T-helper 9 cell (primary cell): ENCODE measurements around the gene INPP5D.
"Not testable (repeated sequence)": the region's sequence is repeated elsewhere in the genome, so short reads cannot be mapped to it uniquely, and the experiment has no call there.

Experiments
- DNase-seq: peaks from one replicate; pipeline ENCODE4 v3.0.0-alpha.2; 2020

The INPP5D gene

DNA sequence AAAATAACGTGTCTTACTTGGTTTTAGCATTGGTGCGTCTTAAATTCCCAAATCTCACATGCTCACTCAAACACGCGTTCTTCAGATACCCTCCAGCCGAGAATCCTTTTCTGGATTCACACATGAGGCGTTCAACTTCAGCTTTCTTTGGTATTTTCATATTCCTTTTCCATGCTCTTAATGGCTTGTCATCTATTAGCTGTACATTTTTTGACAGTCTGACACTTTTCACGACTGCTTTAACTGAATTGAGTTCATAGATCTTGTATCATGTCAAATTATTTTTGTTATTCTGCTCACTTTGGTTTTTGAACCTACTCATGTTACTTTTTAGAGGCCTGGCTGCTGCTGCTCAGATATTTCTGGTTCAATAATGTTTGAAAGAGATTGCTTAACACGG, 59.0 kb downstream of the INPP5D start:
- DNase-seq = no peak

DNA sequence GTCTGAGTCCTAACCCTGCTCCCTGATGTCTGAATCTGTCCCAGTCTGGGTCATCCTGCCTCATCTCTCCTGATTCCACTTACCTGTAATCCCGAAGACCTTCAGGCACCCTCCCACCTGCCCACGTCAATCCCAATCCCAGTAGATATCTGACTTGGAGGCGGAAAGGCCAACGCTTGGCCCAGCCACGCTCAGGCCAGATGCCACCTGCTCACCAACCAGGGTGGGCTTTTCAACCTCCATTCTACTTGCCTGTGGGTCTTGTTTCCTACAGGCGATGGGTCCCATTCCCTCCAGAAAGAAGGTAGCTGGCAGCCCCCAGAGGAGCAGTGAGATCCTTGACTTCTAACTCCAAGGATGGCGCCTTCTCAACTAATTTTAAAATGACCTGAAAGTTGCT, 59.7 kb downstream of the INPP5D start:
- DNase-seq = no peak

DNA sequence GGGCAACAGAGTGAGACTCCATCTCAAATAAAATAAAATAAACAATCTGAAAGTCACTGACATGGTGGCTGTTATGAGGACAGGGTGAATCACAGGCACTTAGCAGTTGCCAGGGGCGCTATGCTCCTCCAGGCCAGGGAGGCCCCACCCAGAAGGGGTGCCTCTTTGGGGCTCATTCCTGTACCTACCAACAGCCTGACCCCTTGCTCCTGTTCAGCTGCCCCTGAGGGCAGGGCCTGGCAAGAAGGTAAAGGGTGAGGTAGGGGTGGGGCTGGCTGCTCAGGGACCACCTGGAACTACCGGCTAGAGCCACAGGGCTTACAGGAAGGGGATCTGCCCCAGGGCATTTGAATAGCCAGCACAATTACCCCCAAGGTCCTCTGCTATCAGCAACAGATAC, 60.3 kb downstream of the INPP5D start:
- no peak for DNase-seq

GRCh38 chr2:233121856-233122255, 61.7 kb downstream of the INPP5D start:
- no peak for DNase-seq

DNA sequence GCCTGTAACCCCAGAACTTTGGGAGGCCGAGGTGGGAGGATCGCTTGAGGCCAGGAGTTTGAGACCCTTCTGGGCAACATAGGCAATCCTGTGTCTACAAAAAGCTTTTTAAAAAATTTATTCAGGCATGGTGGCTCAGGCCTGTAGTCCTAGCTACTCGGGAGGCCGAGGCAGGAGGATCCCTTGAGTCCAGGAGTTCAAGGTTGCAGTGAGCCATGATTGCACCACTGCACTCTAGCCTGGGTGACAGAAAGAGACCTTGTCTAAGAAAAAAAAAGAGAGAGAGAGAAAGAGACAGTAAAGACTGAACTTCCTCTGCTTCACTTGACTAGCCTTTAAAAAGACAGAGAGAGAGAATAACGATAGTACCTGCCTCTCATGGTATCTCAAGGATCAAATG, 62.4 kb downstream of the INPP5D start:
- no peak for DNase-seq

- DNase-seq = not testable (repeated sequence)
Measured at GRCh38 chr2:233123576-233123975, 63.4 kb downstream of the INPP5D start.

GRCh38 chr2:233124421-233125080, 64.4 kb downstream of the INPP5D start:
- no peak for DNase-seq

GRCh38 chr2:233125455-233126065, 65.4 kb downstream of the INPP5D start:
- DNase-seq = no peak

DNA sequence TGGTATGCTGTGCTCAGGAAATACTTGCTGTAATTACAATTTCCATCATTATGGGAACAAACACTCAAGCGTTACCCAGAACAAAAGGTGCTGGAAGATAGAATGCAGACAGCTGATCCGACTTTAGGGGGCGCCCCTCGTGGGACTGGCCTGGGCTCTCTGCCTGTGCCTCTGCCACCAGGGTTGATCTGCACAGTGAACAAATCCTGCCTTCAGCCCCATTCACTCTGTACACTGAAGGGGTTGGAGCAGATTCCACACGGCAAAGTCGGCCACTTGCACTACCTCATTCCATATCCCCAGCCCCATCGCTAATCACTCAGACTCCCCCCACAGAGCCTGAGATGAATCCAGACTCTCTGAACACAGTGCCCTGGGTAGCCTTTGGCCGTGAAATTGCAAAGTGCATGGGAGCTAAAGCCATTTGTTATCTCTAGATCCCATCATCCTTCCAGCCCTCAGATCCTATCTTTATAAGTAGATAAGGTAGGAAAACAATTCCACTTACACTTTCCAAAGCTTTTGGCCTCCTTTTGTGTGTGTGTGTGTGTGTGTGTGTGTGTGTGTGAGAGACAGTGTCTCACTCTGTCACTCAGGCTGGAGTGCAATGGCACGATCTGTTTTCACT, 69.3 kb downstream of the INPP5D start:
- no peak for DNase-seq

DNA sequence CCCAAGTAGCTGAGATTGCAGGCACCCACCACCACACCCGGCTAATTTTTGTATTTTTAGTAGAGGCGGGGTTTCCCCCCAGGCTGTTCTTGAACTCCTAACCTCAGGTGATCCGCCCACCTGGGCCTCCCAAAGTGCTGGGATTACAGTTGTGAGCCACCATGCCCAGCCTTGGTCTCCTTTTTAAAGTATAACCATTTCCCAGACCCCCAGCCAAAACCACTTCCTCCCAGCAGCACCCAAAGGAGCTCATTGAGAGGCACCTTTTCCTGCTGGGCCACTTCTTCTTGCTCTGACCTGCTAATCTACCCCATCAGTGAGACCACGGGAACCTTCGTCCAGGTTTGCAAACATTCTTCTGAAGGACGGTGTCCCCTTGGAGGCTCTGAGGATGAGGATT, 69.9 kb downstream of the INPP5D start:
- DNase-seq = no peak

DNA sequence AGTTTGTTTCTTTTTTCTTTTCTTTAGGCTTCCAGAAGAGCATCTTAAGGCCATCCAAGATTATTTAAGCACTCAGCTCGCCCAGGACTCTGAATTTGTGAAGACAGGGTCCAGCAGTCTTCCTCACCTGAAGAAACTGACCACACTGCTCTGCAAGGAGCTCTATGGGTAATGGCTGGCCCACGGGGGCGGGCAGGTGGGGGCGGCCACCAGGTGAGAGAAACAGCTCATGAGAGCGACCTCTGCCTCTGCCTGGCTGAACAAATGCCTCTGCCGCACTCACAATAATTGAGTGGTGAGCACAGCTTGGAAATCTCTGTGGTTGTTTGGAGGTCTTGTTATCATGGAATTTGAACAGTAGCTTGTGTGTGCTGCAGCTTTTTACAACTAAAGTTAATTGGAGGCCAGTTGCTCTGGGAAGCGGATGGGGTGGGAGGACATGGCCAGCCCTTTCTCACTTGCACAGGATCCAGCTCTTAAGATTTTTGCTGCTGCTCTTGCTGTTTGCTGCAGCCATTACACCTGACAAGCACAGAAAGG, 70.4 kb downstream of the INPP5D start:
- no peak for DNase-seq

GRCh38 chr2:233131936-233132720, 72.0 kb downstream of the INPP5D start:
- DNase-seq = no peak

DNA sequence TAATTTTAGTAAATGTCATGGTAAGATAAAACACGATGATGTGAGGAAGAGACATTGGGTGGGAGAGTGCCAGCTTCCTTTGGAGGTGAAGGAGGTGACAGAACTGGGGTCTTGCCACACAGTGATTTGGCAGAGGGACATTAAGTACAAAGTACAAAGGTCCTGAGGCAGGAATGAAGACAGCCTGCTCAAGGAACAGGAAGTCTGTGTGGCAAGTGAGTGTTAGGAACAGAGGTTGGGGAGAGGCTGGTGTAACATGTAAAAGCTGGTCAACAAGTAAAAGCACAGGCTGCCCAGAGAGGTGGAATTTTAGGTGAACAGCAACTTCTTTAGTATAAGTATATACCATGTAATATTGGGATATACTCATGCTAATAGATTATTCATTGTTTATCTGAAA, 73.1 kb downstream of the INPP5D start:
- DNase-seq = no peak

- DNase-seq = no peak
Measured at GRCh38 chr2:233135421-233135820, 75.3 kb downstream of the INPP5D start.

GRCh38 chr2:233137040-233137439, 76.9 kb downstream of the INPP5D start:
- no peak for DNase-seq

DNA sequence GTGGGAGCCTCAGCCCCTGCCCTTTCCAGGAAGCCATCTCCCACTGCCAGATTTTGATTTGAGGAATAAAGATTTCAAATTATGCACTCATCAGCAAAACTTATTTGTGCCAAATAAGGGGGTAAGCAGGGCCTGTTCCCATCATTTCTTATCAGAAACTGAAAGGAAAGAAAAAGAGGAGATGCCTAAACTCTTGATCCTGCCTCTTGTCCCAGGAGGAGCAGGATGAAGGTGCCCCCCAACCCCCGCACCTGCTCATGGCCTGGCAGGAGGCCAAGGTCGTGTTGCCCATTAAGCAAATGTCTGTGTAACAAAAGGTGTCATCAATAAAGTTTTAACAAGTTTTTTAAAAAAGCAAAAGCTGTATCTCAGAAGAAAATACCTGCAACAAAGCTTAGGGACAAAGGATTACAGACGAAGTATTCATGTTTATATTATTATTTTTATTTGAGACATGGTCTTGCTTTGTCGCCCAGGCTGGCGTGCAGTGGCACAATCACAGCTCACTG, 80.0 kb downstream of the INPP5D start:
- no peak for DNase-seq

- no peak for DNase-seq
Measured at GRCh38 chr2:233140978-233141377, 80.8 kb downstream of the INPP5D start.

GRCh38 chr2:233141901-233142300, 81.8 kb downstream of the INPP5D start:
- DNase-seq = no peak

GRCh38 chr2:233142355-233142897, 82.3 kb downstream of the INPP5D start:
- no peak for DNase-seq

DNA sequence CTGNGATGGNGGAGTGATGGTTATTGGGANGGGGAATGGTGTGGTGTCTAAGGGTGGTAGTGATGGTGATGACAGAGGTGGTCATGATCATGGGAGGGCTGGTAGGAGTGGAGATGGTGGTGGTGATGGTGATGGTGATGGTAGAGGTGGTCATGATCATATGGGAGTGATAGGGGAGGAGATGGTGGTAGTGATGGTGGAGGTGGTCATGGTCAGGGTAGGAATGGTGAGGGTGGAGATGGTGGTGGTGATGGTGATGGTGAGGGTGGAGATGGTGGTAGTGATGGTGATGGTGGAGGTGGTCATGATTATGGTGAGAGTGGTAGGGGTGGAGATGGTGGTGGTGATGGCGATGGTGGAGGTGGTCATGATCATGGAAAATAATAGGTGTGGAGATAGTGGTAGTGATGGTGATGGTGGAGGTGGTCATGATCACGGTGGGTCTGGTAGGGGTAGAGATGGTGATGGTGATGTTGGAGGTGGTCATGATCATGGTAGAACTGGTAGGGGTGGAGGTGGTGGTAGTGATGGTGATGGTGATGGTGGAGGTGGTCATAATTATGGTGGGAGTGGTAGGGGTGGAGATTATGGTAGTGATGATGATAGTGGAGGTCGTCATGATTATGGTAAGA, 83.7 kb downstream of the INPP5D start:
- DNase-seq = no peak

- DNase-seq = no peak
Measured at GRCh38 chr2:233145726-233146125, 85.6 kb downstream of the INPP5D start.

DNA sequence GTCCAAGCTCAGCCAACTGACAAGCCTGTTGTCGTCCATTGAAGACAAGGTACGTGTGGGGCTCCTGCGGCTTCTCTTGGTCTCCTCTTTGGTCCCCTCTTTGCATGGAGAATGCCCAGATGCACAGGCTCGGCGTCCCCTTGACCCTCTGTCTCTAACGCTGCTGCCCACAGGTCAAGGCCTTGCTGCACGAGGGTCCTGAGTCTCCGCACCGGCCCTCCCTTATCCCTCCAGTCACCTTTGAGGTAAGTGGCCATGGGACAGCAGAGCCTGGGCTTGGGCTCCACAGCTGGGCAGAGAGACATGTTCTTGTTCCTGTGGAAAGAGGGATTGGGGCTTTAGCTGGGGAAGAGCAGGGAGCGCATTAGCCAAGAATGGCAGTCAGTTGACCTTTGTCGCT, 86.1 kb downstream of the INPP5D start:
- DNase-seq = no peak
